ENCODE data around the gene CCT6A. TPM values are rescaled to one million over a fixed set of nuclear protein-coding genes. Genes with fewer than 3 reads are reported as not detected.
A peak's percentile ranks its signal among the peaks of the same experiment; 100 is the strongest.

The CCT6A gene
- total and polyA plus RNA-seq, 2 donors (not counting 1 experiment from before 2014, with no cell fraction given): 40.3 to 71.3 TPM

DNA sequence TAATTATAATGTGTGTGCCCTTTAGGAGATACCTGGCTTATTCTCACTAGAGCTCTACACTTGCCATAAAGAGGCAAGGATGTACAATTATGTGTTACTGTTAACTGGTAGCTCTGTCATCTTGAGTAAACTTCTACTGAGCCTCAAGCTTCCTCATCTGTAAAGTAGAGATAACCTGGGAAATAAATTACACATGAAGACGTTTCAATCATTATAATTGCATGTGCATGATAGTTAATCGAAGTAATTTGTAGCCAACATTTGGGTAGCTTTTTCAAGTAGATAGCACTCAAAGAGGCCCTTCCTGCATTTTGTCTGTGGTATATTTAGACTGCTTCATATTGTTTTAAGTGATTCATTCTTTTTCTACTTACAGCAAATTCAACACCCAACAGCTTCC is 2.4 kb downstream of the CCT6A start:
- H2AFZ ChIP-seq (ENCODE audit: insufficient read depth, low read depth, low read length, poor library complexity, severe bottlenecking): no peak overlapping the region
- H3K79me2 ChIP-seq (ENCODE audit: control insufficient read depth, insufficient read depth, low read length): peaks cover 21% of the 10 kb centered on the region
- Mint-ChIP-seq H3K9me3 (ENCODE audit: insufficient read depth) (no peaks in the 10 kb centered on the region), H3K27ac (no peak overlapping the region), H3K27me3 (no peaks in the 10 kb centered on the region), H3K4me1 (peaks cover 30% of the 10 kb centered on the region), H3K4me3 (peak overlapping the region; percentile 35)
- H3K4me2 ChIP-seq (replicated peaks; ENCODE audit: low read depth, low read length, poor library complexity, severe bottlenecking): no peak overlapping the region
- H3K27ac ChIP-seq (ENCODE audit: low read length in 2 of 2): no peak overlapping the region
- ChIA-PET CTCF (interaction anchor here (1.2 to 1.9 kb wide), 3 partner anchors 12 to 20 kb away, joined by 3 to 10 read pairs (median 4); no protein-coding TSS in a partner anchor), POLR2A (interaction anchor here (0.6 kb wide), 1 partner anchor 514 kb away, joined by 3 read pairs; no protein-coding TSS in a partner anchor)
- H3K4me3 ChIP-seq (ENCODE audit: control extremely low read depth in 1 of 5, extremely low read depth in 1 of 5, insufficient read depth in 1 of 5, low read depth in 2 of 5, low read length in 4 of 5): no peak overlapping the region
- no peak for ATAC-seq (ENCODE audit: low read depth)
- H3K4me1 ChIP-seq (ENCODE audit: control insufficient read depth in 2 of 2, insufficient read depth in 2 of 2, low read length in 2 of 2): peaks cover 17 to 25% of the 10 kb centered on the region in 2 donors
- peaks cover 7 to 45% of the 10 kb centered on the region in 2 experiments for H3K36me3 ChIP-seq (replicated peaks in 1 of 2; ENCODE audit: control extremely low read depth in 1 of 2, control insufficient read depth in 1 of 2, extremely low read depth in 1 of 2, insufficient read depth in 2 of 2, low read length in 1 of 2)
- no CpG with 5 or more reads among the region's 2 CpGs for WGBS (ENCODE audit: insufficient coverage)
- H3K9ac ChIP-seq (ENCODE audit: low read length): no peak overlapping the region
- no peak for DNase-seq
- intact Hi-C loops (cut with micrococcal nuclease): loop anchor here (5.0 kb wide), 1 partner anchor 167 kb away; the partner anchor contains the start of gene ZNF713
- H3K9me3 ChIP-seq (ENCODE audit: control extremely low read depth in 1 of 3, control insufficient read depth in 2 of 3, insufficient read depth in 1 of 3, low read length in 2 of 3): no peaks in the 10 kb centered on the region
- TF ChIP-seq EZH2 (IDR thresholded peaks at IDR 0.05; ENCODE audit: borderline replicate concordance, insufficient read depth, low read depth, low read length, poor library complexity, severe bottlenecking): no peak
- TF ChIP-seq, protein P1, sequence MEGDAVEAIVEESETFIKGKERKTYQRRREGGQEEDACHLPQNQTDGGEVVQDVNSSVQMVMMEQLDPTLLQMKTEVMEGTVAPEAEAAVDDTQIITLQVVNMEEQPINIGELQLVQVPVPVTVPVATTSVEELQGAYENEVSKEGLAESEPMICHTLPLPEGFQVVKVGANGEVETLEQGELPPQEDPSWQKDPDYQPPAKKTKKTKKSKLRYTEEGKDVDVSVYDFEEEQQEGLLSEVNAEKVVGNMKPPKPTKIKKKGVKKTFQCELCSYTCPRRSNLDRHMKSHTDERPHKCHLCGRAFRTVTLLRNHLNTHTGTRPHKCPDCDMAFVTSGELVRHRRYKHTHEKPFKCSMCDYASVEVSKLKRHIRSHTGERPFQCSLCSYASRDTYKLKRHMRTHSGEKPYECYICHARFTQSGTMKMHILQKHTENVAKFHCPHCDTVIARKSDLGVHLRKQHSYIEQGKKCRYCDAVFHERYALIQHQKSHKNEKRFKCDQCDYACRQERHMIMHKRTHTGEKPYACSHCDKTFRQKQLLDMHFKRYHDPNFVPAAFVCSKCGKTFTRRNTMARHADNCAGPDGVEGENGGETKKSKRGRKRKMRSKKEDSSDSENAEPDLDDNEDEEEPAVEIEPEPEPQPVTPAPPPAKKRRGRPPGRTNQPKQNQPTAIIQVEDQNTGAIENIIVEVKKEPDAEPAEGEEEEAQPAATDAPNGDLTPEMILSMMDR (IDR thresholded peaks at IDR 0.05): no peak
- H4K20me1 ChIP-seq (ENCODE audit: control insufficient read depth, insufficient read depth, low read length, poor library complexity, severe bottlenecking): no peaks in the 10 kb centered on the region
- no peaks in the 10 kb centered on the region for H3K27me3 ChIP-seq (replicated peaks in 1 of 4; ENCODE audit: control extremely low read depth in 1 of 4, control insufficient read depth in 3 of 4, insufficient read depth in 4 of 4, low read length in 3 of 4)

DNA sequence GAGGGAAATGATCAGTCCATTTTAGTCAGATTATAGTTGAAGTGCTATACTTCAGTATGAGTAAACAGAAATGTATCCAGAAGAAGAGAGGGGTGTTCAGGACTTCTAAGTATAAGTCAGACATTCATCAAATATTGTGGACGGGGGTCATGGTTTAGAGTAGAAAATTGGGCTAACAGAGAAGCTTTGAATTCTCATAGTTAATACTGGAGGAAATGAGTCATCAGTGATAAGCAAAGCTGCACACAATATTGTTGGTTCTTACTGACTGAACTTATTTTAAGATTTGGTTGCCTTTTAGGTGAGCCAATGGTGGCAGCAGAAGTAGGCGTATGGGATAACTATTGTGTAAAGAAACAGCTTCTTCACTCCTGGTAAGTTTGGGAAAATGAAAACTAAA is 10.8 kb downstream of the CCT6A start:
- intact Hi-C loops (cut with micrococcal nuclease): no loop called here
- peak overlapping the region in 1 of 2 donors; percentile 31 for H3K27ac ChIP-seq (ENCODE audit: low read length in 2 of 2)
- H3K79me2 ChIP-seq (ENCODE audit: control insufficient read depth, insufficient read depth, low read length): peaks cover 13% of the 10 kb centered on the region
- H3K9ac ChIP-seq (ENCODE audit: low read length): no peak overlapping the region
- peaks cover 22 to 45% of the 10 kb centered on the region in 2 experiments for H3K36me3 ChIP-seq (replicated peaks in 1 of 2; ENCODE audit: control extremely low read depth in 1 of 2, control insufficient read depth in 1 of 2, extremely low read depth in 1 of 2, insufficient read depth in 2 of 2, low read length in 1 of 2)
- H3K4me1 Mint-ChIP-seq: peaks cover 22% of the 10 kb centered on the region
- H3K9me3 Mint-ChIP-seq (ENCODE audit: insufficient read depth): no peaks in the 10 kb centered on the region
- POLR2A ChIA-PET: interaction anchor here (0.9 kb wide), 1 partner anchor 11 kb away, joined by 4 read pairs; the partner anchor contains the start of genes CCT6A and PSPH
- H3K27me3 ChIP-seq (replicated peaks in 1 of 4; ENCODE audit: control extremely low read depth in 1 of 4, control insufficient read depth in 3 of 4, insufficient read depth in 4 of 4, low read length in 3 of 4): no peaks in the 10 kb centered on the region
- H4K20me1 ChIP-seq (ENCODE audit: control insufficient read depth, insufficient read depth, low read length, poor library complexity, severe bottlenecking): no peaks in the 10 kb centered on the region
- CTCF ChIA-PET: interaction anchor here (1.2 to 1.7 kb wide), 2 partner anchors 11 to 29 kb away, joined by 4 read pairs; no protein-coding TSS in a partner anchor
- peak overlapping the region; percentile 7 for H3K4me3 Mint-ChIP-seq
- TF ChIP-seq, protein P1 (IDR thresholded peaks at IDR 0.05): no peak
- TF ChIP-seq EZH2 (IDR thresholded peaks at IDR 0.05; ENCODE audit: borderline replicate concordance, insufficient read depth, low read depth, low read length, poor library complexity, severe bottlenecking): no peak
- no peak overlapping the region for H3K4me3 ChIP-seq (ENCODE audit: control extremely low read depth in 1 of 5, extremely low read depth in 1 of 5, insufficient read depth in 1 of 5, low read depth in 2 of 5, low read length in 4 of 5)
- H3K4me1 ChIP-seq (ENCODE audit: control insufficient read depth in 2 of 2, insufficient read depth in 2 of 2, low read length in 2 of 2): peaks cover 5 to 12% of the 10 kb centered on the region in 2 donors
- no peaks in the 10 kb centered on the region for H3K9me3 ChIP-seq (ENCODE audit: control extremely low read depth in 1 of 3, control insufficient read depth in 2 of 3, insufficient read depth in 1 of 3, low read length in 2 of 3)
- no peaks in the 10 kb centered on the region for H3K27me3 Mint-ChIP-seq
- no peak overlapping the region for H3K4me2 ChIP-seq (replicated peaks; ENCODE audit: low read depth, low read length, poor library complexity, severe bottlenecking)
- DNase-seq (no peak), ATAC-seq (ENCODE audit: low read depth) (no peak)
- 100% methylated on average over 1 of the region's 2 CpGs for WGBS (ENCODE audit: insufficient coverage)
- no peak overlapping the region for H2AFZ ChIP-seq (ENCODE audit: insufficient read depth, low read depth, low read length, poor library complexity, severe bottlenecking)
- peak overlapping the region; percentile 47 for H3K27ac Mint-ChIP-seq

Measured in B cell (primary cell).